ENCODE data around the gene SIRPB1.
"Not testable (repeated sequence)": the region's sequence is repeated elsewhere in the genome, so short reads cannot be mapped to it uniquely, and the experiment has no call there.

Gene SIRPB1

GRCh38 chr20:1577313-1577712 lies 42.5 kb downstream of the SIRPB1 start:
- H3K9me3 ChIP-seq (ENCODE audit: control insufficient read depth in 5 of 5, low read length in 5 of 5); H3K9ac ChIP-seq (ENCODE audit: low read length in 5 of 5); H3K27me3 ChIP-seq (ENCODE audit: control insufficient read depth in 5 of 5, insufficient read depth in 4 of 5, low read length in 5 of 5); H3K27ac ChIP-seq (ENCODE audit: low read depth, low read length); H3K4me1 ChIP-seq (ENCODE audit: control insufficient read depth in 5 of 5, insufficient read depth in 5 of 5, low read length in 5 of 5); H3K4me3 ChIP-seq (ENCODE audit: low read depth in 1 of 5, low read length in 5 of 5); H3K36me3 ChIP-seq (ENCODE audit: control insufficient read depth in 5 of 5, insufficient read depth in 5 of 5, low read length in 5 of 5): not testable (repeated sequence)

- Histone ChIP-seq H3K9me3 (ENCODE audit: control insufficient read depth in 5 of 5, low read length in 5 of 5) (no peaks in the 10 kb centered on the region), H3K9ac (ENCODE audit: low read length in 5 of 5) (no peak overlapping the region), H3K4me3 (ENCODE audit: low read depth in 1 of 5, low read length in 5 of 5) (no peak overlapping the region), H3K36me3 (ENCODE audit: control insufficient read depth in 5 of 5, insufficient read depth in 5 of 5, low read length in 5 of 5) (no peaks in the 10 kb centered on the region), H3K27me3 (ENCODE audit: control insufficient read depth in 5 of 5, insufficient read depth in 4 of 5, low read length in 5 of 5) (no peaks in the 10 kb centered on the region), H3K27ac (ENCODE audit: low read depth, low read length) (no peak overlapping the region), H3K4me1 (ENCODE audit: control insufficient read depth in 5 of 5, insufficient read depth in 5 of 5, low read length in 5 of 5) (peaks cover 0 to 5% (median 0%) of the 10 kb centered on the region in 5 donors)
These were observed 43.2 kb downstream of the SIRPB1 start for GRCh38 chr20:1576641-1577040.

GRCh38 chr20:1576003-1576402 lies 43.8 kb downstream of the SIRPB1 start:
- H3K4me3 ChIP-seq (ENCODE audit: low read depth in 1 of 5, low read length in 5 of 5); H3K27ac ChIP-seq (ENCODE audit: low read depth, low read length); H3K9ac ChIP-seq (ENCODE audit: low read length in 5 of 5); H3K4me1 ChIP-seq (ENCODE audit: control insufficient read depth in 5 of 5, insufficient read depth in 5 of 5, low read length in 5 of 5); H3K36me3 ChIP-seq (ENCODE audit: control insufficient read depth in 5 of 5, insufficient read depth in 5 of 5, low read length in 5 of 5); H3K9me3 ChIP-seq (ENCODE audit: control insufficient read depth in 5 of 5, low read length in 5 of 5); H3K27me3 ChIP-seq (ENCODE audit: control insufficient read depth in 5 of 5, insufficient read depth in 4 of 5, low read length in 5 of 5): not testable (repeated sequence)

- H3K27me3 ChIP-seq (ENCODE audit: control insufficient read depth in 5 of 5, insufficient read depth in 4 of 5, low read length in 5 of 5); H3K9ac ChIP-seq (ENCODE audit: low read length in 5 of 5); H3K9me3 ChIP-seq (ENCODE audit: control insufficient read depth in 5 of 5, low read length in 5 of 5); H3K27ac ChIP-seq (ENCODE audit: low read depth, low read length); H3K4me3 ChIP-seq (ENCODE audit: low read depth in 1 of 5, low read length in 5 of 5); H3K36me3 ChIP-seq (ENCODE audit: control insufficient read depth in 5 of 5, insufficient read depth in 5 of 5, low read length in 5 of 5); H3K4me1 ChIP-seq (ENCODE audit: control insufficient read depth in 5 of 5, insufficient read depth in 5 of 5, low read length in 5 of 5): not testable (repeated sequence)
These were observed 48.2 kb downstream of the SIRPB1 start for GRCh38 chr20:1571583-1571982.

All from subcutaneous abdominal adipose tissue (tissue), 5 donors.